Measurements from ENCODE around the gene PSPN. TPM values are rescaled to one million over a fixed set of nuclear protein-coding genes. Genes with fewer than 3 reads are reported as not detected.
A peak's percentile ranks its signal among the peaks of the same experiment; 100 is the strongest.

The PSPN gene
- total and polyA plus RNA-seq, 9 of the 15 experiments (the other 6 are each of a cell fraction or from before 2014, with no cell fraction given), result 0.21 to 1.1 (median 0.58) TPM

- peak overlapping the region; percentile 79 for H2AFZ ChIP-seq (ENCODE audit: low read depth, low read length)
- no TSS peak for BruUV-seq (replicated peaks)
- ATAC-seq (peak; percentile 89), DNase-seq (ENCODE audit: extremely low read depth in 1 of 4, low spot score in 3 of 4) (peak in 2 of 4 experiments; percentile 29 to 40), FAIRE-seq (no peak)
- in situ Hi-C loops (cut with MboI), result no loop called here
- 0 out of 2 replicates have a peak, but pooled peaks have one; percentile 23 for TF ChIP-seq ZNF263 (CRISPR knock-in tag; IDR thresholded peaks at IDR 0.05; ENCODE audit: borderline replicate concordance)
- TF ChIP-seq ZBTB7A (IDR thresholded peaks at IDR 0.05; ENCODE audit: borderline replicate concordance, control insufficient read depth, low read depth, low read length), result peak; percentile 70; the same call in 1 of the 2 replicates
- peak; percentile 32 to 46 (median 32); a peak in 5 of 6 replicates for TF ChIP-seq CTCF (IDR thresholded peaks at IDR 0.05 in 2 of 3, conservative IDR thresholded peaks at IDR 0.05 in 1 of 3; ENCODE audit: insufficient read depth in 2 of 3, low read depth in 1 of 3, low read length in 3 of 3)
- TF ChIP-seq FIP1L1 (IDR thresholded peaks at IDR 0.05; ENCODE audit: low read depth, low read length, poor library complexity, severe bottlenecking), result no peak
- no peak for TF ChIP-seq POLR2AphosphoS5 (IDR thresholded peaks at IDR 0.05; ENCODE audit: control insufficient read depth, insufficient read depth, low read depth, low read length)
- 0 out of 2 replicates have a peak, but pooled peaks have one; percentile 47 for TF ChIP-seq EGR1 (conservative IDR thresholded peaks at IDR 0.05)
- ChIA-PET CTCF (ENCODE audit: low intra/inter-chr PET ratio) (no interaction called here), POLR2A (interaction anchor here (0.5 to 1.0 kb wide), 4 partner anchors 11 to 434 kb away, joined by 3 to 5 read pairs (median 3); no protein-coding TSS in a partner anchor)
- H3K4me1 ChIP-seq (replicated peaks in 1 of 2; ENCODE audit: control insufficient read depth in 2 of 2, insufficient read depth in 2 of 2, low read length in 2 of 2), result no peaks in the 10 kb centered on the region; a peak in 1 of 5 replicates
- no peaks in the 10 kb centered on the region for H3K9me1 ChIP-seq (ENCODE audit: control insufficient read depth, insufficient read depth, low read length)
- no peaks in the 10 kb centered on the region for H3K36me3 ChIP-seq (ENCODE audit: control insufficient read depth, insufficient read depth, low read length)
- 31% methylated on average over 14 of the region's 14 CpGs for WGBS (ENCODE audit: insufficient coverage, low coverage, missing lambda C conversion rate)
- no peak overlapping the region for H3K4me2 ChIP-seq (ENCODE audit: insufficient read depth, low read length)
- no peak overlapping the region for H3K27ac ChIP-seq (ENCODE audit: extremely low read depth, low read depth, low read length)
- intact Hi-C loops (cut with micrococcal nuclease), result no loop called here
- peak overlapping the region in 1 of 2 experiments; percentile 71; a peak in 2 of 4 replicates for H3K9ac ChIP-seq (ENCODE audit: insufficient read depth in 1 of 2, low read depth in 2 of 2, low read length in 2 of 2)
- H3K4me3 ChIP-seq, result no peak overlapping the region
- no peaks in the 10 kb centered on the region for H4K20me1 ChIP-seq (replicated peaks; ENCODE audit: control insufficient read depth, insufficient read depth, low read length)
- no peaks in the 10 kb centered on the region for H3K79me2 ChIP-seq (ENCODE audit: control insufficient read depth, insufficient read depth, low read length)
- H3K27me3 ChIP-seq (ENCODE audit: control insufficient read depth in 2 of 2, insufficient read depth in 2 of 2, low read length in 2 of 2), result peaks cover 0 to 6% of the 10 kb centered on the region in 2 experiments; a peak in 2 of 5 replicates
- no peaks in the 10 kb centered on the region; the same call in 1 of the 2 replicates for H3K9me3 ChIP-seq (replicated peaks; ENCODE audit: control insufficient read depth, insufficient read depth, low read depth, low read length)
Measured at GRCh38 chr19:6340493-6341201, 35.1 kb downstream of the PSPN start.
